ENCODE results near the gene CBLL1.

GRCh38 chr7:107703872-107704271, 40.1 kb upstream of the CBLL1 start:
- no peak for TF ChIP-seq CTCF (IDR thresholded peaks at IDR 0.05; ENCODE audit: poor library complexity, severe bottlenecking)
- no peak for TF ChIP-seq EZH2 (IDR thresholded peaks at IDR 0.05; ENCODE audit: borderline replicate concordance, insufficient read depth, low read length, poor library complexity, severe bottlenecking)
- TF ChIP-seq POLR2AphosphoS5 (IDR thresholded peaks at IDR 0.05): no peak
- no peak for TF ChIP-seq EP300 (conservative IDR thresholded peaks at IDR 0.05; ENCODE audit: poor library complexity, severe bottlenecking)
- no peak for TF ChIP-seq MXI1 (conservative IDR thresholded peaks at IDR 0.05; ENCODE audit: poor library complexity, severe bottlenecking)
- TF ChIP-seq REST (IDR thresholded peaks at IDR 0.05; ENCODE audit: borderline replicate concordance): no peak
- TF ChIP-seq TAF1 (IDR thresholded peaks at IDR 0.05; ENCODE audit: low read depth): no peak
- no peak for TF ChIP-seq SMC3 (conservative IDR thresholded peaks at IDR 0.05; ENCODE audit: poor library complexity)
- no peak for TF ChIP-seq RAD21 (conservative IDR thresholded peaks at IDR 0.05)
